Lower leg skin (tissue), 4 donors: ENCODE results near the gene RAB11FIP4. TPM values are rescaled to one million over a fixed set of nuclear protein-coding genes. Genes with fewer than 3 reads are reported as not detected.

ENCODE experiments used
- DNase-seq, 2 donors: peaks; one replicate each; pipeline ENCODE4 v3.0.0-alpha.2; 2019; ENCODE audit warnings: low spot score in 2 of 2
- H3K4me3 ChIP-seq: fragments of 200-600 bp; sonication (generic); 2 replicates; pipeline ENCODE4 v1.5.1; 2017; ENCODE audit warnings: mild to moderate bottlenecking, low read depth; ENCODE audit not compliant: poor library complexity, severe bottlenecking
- POLR2A ChIP-seq, 2 donors: fragments of 450-650 bp; IDR thresholded peaks; one replicate each; pipeline ENCODE4 v1.6.1; 2016 to 2017; ENCODE audit warnings: antibody characterized with exemption in 2 of 2, mild to moderate bottlenecking in 1 of 2, moderate library complexity in 1 of 2
- WGBS, 2 donors: methylation state at CpG; one replicate each; pipeline ENCODE4 v1.1.5; 2018; 5-methylcytosine and 5-hydroxymethylcytosine counted together
- intact Hi-C: fragments of 100-400 bp; cut with DNase I; formaldehyde crosslinking; loops from one replicate; pipeline ENCODE4 v1.15.0; 2023; ENCODE audit warnings: low total_unique reads
- total RNA-seq, 4 donors: library from RNA; depleted of rRNA; stranded (reverse); fragments of >200 nt; gene quantifications; one replicate each; pipeline ENCODE4 v1.1.0, GENCODE V29; 2016
- TF ChIP-seq, protein P1 (sequence below), 3 donors: fragments of 450-650 bp; IDR thresholded peaks; one replicate each; pipeline ENCODE4 v1.5.1; 2016; ENCODE audit warnings: antibody characterized with exemption in 3 of 3, mild to moderate bottlenecking in 3 of 3, moderate library complexity in 2 of 3

Gene RAB11FIP4
- total RNA-seq, 4 donors from 2014 or later = 27.4 to 62.8 (median 34.1) TPM

DNA sequence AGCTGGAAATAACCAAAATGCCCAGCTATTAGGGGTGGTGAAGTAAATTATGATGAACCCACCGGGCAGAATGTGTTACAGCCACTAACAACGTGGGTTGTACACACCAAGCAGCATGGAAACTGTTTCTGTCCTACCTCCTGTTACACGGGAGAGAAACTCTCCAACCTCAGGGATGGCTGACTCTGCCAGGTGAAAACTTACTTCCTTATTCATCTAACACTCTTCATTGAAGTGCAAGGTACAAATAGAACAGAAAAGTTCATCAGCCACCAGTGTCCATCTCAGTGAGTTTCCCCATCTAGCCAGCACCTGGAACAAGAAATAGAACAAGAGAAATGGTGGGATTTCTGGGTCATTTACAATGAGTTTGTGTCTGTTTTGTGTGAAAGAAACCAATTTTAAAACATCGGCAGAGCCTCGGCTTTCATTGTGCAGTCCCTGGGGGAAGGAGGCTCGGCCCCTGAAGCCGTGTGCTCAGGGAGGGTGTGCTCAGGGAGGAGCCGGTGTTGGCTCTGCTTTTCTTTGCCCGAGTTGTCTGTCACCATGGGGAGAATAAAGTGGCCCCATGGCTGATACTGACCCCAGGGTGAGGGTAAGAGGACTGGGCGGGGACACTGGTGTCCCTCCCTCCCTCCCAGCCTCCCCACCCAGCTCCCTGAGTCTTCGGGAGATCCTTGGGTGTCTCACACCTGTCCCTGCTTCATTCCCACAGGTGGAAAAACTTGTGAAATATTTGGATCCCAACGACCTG is 39.8 kb downstream of the RAB11FIP4 start:
- intact Hi-C loops = loop anchor here (10.0 kb wide), 1 partner anchor 414 kb away; no protein-coding TSS in a partner anchor
- TF ChIP-seq, protein P1, sequence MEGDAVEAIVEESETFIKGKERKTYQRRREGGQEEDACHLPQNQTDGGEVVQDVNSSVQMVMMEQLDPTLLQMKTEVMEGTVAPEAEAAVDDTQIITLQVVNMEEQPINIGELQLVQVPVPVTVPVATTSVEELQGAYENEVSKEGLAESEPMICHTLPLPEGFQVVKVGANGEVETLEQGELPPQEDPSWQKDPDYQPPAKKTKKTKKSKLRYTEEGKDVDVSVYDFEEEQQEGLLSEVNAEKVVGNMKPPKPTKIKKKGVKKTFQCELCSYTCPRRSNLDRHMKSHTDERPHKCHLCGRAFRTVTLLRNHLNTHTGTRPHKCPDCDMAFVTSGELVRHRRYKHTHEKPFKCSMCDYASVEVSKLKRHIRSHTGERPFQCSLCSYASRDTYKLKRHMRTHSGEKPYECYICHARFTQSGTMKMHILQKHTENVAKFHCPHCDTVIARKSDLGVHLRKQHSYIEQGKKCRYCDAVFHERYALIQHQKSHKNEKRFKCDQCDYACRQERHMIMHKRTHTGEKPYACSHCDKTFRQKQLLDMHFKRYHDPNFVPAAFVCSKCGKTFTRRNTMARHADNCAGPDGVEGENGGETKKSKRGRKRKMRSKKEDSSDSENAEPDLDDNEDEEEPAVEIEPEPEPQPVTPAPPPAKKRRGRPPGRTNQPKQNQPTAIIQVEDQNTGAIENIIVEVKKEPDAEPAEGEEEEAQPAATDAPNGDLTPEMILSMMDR (IDR thresholded peaks at IDR 0.05) = no peak
- no peak for TF ChIP-seq POLR2A (IDR thresholded peaks at IDR 0.05)
- DNase-seq = no peak
- WGBS, 2 donors = 42 to 45% methylated on average over 11 to 12 of the region's 12 CpGs
- H3K4me3 ChIP-seq = no peak overlapping the region

DNA sequence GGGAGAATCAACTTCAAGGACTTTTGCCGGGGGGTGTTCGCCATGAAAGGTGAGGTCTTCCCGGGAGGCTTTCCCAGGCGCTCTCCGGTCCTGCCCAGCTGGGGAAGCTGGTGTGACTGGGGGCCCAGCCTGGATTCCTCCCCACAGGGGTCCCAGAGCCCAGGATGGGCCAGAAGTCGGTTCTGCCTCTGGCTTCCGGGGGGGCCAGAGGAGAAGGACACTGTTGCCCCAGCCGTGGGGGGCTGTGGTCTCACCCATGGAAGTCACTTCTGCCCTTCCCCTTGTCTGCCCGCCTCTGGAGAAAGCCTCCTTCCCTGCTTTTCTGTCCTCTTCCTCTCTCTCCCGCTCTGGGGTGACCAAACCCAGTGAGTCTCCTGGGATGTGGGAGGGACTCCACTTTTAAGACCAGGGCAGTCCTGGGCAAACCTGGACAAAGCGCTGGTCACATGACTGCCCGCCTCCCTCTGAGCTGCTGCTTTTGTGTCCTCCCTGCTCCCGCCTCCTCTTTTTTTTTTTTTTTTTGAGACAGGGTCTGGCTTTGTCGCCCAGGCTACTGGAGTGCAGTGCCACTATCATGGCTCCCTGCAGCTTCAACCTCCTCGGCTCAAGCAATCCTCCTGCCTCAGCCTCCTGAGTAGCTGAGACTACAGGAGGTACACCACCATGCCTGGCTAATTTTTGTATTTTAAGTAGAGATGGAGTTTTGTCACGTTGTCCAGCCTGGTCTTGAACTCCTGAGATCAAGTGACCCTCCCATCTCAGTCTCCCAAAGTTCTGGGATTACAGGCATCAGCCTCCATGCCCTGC is 40.6 kb downstream of the RAB11FIP4 start:
- 71 to 72% methylated on average over 16 of the region's 16 CpGs for WGBS, 2 donors
- intact Hi-C loops = loop anchor here (10.0 kb wide), 1 partner anchor 413 kb away; no protein-coding TSS in a partner anchor
- no peak for DNase-seq
- TF ChIP-seq POLR2A (IDR thresholded peaks at IDR 0.05) = no peak
- TF ChIP-seq, protein P1 (IDR thresholded peaks at IDR 0.05) = no peak
- no peak overlapping the region for H3K4me3 ChIP-seq

DNA sequence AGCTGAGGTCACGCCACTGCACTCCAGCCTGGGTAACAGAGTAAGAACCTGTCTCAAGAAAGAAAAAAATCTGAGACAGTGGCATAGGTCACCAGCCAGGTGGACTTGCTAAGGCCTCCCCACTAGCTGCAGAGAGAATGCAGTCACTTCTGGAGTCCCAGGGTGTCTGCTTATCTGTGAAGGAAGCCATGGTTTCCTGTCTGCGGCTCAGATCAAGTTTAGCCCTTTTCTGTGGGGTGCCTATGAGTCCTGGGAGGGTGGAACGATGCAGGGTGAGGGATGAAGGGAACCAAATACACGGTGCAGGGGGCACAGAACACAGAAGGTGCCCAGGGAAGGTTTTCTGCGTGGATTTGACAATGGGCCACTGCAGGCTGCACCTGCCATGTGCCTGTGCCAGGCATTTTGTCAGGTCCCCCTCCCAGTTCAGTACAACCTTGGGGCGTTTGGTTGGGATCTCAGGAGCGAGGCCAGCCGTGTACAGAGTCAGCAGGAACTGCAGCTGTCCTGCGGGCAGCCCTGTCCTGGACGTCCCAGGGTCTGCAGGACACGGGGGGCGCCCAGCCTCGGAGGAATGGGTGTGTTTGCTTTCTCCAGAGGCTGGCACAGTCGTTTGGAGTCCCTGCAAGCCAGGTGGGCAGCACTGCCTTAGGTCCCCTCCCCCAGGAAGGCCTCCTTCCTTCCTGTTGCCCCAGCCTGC is 41.8 kb downstream of the RAB11FIP4 start:
- 55 to 57% methylated on average over 14 of the region's 14 CpGs for WGBS, 2 donors
- intact Hi-C loops = loop anchor here (10.0 kb wide), 1 partner anchor 412 kb away; no protein-coding TSS in a partner anchor
- H3K4me3 ChIP-seq = no peak overlapping the region
- DNase-seq = no peak
- TF ChIP-seq, protein P1 (IDR thresholded peaks at IDR 0.05) = no peak

DNA sequence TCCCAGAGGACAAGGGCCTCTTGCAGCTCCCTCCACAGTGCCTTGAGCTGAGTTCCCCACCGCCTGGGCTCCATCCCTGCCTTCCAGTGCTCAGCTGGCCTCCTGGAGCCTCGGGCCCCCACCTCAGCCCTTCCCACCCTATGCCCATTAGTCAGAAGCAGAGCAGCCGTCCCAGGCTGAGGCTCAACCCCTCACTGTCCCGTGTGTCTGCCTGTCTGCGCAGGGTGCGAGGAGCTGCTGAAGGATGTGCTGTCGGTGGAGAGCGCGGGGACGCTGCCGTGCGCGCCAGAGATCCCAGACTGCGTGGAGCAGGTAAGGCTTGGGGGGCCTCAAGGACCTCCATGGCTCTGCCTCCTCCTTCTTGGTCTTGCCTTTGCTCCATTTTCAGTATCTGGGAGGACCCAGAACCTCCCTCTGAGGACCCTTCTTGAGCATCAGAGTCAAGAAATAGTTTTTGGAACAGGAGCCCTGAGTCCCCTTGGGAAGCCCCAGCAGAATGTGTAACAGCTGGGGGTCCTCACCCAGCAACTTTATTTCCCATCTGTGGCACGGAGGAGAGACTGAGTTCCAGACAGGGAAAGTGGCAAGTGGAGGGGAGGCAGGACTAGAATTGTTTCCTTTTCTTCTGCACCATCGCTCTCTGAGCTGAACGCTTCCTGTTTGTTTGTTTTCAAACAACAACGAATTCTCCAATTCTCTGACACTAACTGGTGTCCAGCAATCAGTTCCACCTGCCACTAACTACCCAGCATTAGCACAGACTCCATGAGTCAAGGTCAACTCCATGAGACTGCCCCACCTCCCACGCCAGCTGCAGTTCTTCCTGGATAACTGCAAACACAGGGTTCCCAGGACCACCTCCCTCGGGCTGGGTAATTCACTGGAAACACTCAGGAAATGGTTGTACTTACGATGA is 42.6 kb downstream of the RAB11FIP4 start:
- 82 to 84% methylated on average over 19 to 21 of the region's 21 CpGs for WGBS, 2 donors
- intact Hi-C loops = loop anchor here (10.0 kb wide), 1 partner anchor 411 kb away; no protein-coding TSS in a partner anchor
- DNase-seq = no peak
- TF ChIP-seq POLR2A (IDR thresholded peaks at IDR 0.05) = no peak
- TF ChIP-seq, protein P1 (IDR thresholded peaks at IDR 0.05) = no peak
- H3K4me3 ChIP-seq = no peak overlapping the region

DNA sequence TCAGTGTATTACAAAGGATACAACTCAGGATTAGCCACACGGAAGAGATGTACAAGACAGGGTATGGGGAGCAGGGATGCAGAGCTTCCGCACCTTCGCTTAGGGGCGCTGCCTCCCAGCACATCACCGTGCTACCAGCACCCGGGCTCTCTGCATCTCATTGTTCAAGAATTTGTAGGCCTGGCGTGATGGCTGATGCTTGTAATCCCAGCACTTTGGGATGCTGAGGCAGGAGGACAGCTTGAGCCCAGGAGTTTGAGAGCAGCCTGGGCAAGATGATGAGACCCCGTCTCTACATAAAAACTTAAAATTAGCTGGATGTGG is 43.2 kb downstream of the RAB11FIP4 start:
- DNase-seq = no peak
- intact Hi-C loops = loop anchor here (10.0 kb wide), 1 partner anchor 410 kb away; no protein-coding TSS in a partner anchor
- no peak overlapping the region for H3K4me3 ChIP-seq
- TF ChIP-seq, protein P1 (IDR thresholded peaks at IDR 0.05) = no peak
- 81 to 84% methylated on average over 8 of the region's 8 CpGs for WGBS, 2 donors
